Thymus (tissue), 11 donors: ENCODE measurements around the gene FRMD3. TPM values are rescaled to one million over a fixed set of nuclear protein-coding genes. Genes with fewer than 3 reads are reported as not detected.
"Not testable (repeated sequence)": the region's sequence is repeated elsewhere in the genome, so short reads cannot be mapped to it uniquely, and the experiment has no call there.

Source experiments
- DNase-seq, 9 donors: peaks; one replicate each; pipeline ENCODE4 v3.0.0-alpha.2; 2013; ENCODE audit warnings: low spot score in 9 of 9, low read depth in 6 of 9, missing footprints in 1 of 9
- H3K27ac ChIP-seq, 2 donors: one replicate each; pipeline ENCODE4 v1.5.1; 2013; ENCODE audit warnings: control low read depth in 1 of 2, low read depth in 1 of 2, low read length in 1 of 2, mild to moderate bottlenecking in 1 of 2, moderate library complexity in 1 of 2
- H3K27me3 ChIP-seq, 2 donors: one replicate each; pipeline ENCODE4 v1.5.1; 2013; ENCODE audit warnings: low read length in 1 of 2; ENCODE audit not compliant: control insufficient read depth in 2 of 2, insufficient read depth in 1 of 2
- H3K36me3 ChIP-seq, 2 donors: one replicate each; pipeline ENCODE4 v1.5.1; 2013; ENCODE audit warnings: low read length in 1 of 2, mild to moderate bottlenecking in 1 of 2, moderate library complexity in 1 of 2; ENCODE audit not compliant: control insufficient read depth in 2 of 2, insufficient read depth in 2 of 2
- H3K4me1 ChIP-seq, 2 donors: one replicate each; pipeline ENCODE4 v1.5.1; 2013; ENCODE audit warnings: low read length in 2 of 2; ENCODE audit not compliant: control insufficient read depth in 2 of 2, insufficient read depth in 2 of 2
- H3K4me3 ChIP-seq, 2 donors: one replicate each; pipeline ENCODE4 v1.5.1; 2013; ENCODE audit warnings: low read length in 2 of 2, control low read depth in 1 of 2, mild to moderate bottlenecking in 1 of 2
- H3K9me3 ChIP-seq, 2 donors: one replicate each; pipeline ENCODE4 v1.5.1; 2013; ENCODE audit warnings: low read length in 1 of 2, mild to moderate bottlenecking in 1 of 2; ENCODE audit not compliant: control insufficient read depth in 2 of 2, insufficient read depth in 1 of 2
- WGBS: extraction: QIAGEN DNeasy Blood & Tissue Kit; methylation state at CpG from one replicate; pipeline ENCODE4 v1.1.7; 2013; 5-methylcytosine and 5-hydroxymethylcytosine counted together
- polyA plus RNA-seq: library from polyadenylated mRNA; stranded (reverse); fragments of 200-250 nt; gene quantifications from one replicate; pipeline ENCODE4 v1.2.3, GENCODE V29; 2013
- total RNA-seq: library from RNA; stranded (reverse); fragments of 120-200 nt; gene quantifications from one replicate; pipeline ENCODE4 v1.2.4, GENCODE V29; 2013
- donor health status: healthy.

The FRMD3 gene
- total and polyA plus RNA-seq, 2 donors: 0.94 to 1.3 TPM

- peaks cover 31 to 48% of the 10 kb centered on the region in 2 donors for H3K27me3 ChIP-seq
- no peak overlapping the region for H3K4me3 ChIP-seq
- H3K36me3 ChIP-seq: no peaks in the 10 kb centered on the region
- no peaks in the 10 kb centered on the region for H3K4me1 ChIP-seq
- WGBS: 90% methylated on average over 3 of the region's 3 CpGs
- no peak overlapping the region for H3K27ac ChIP-seq
- peaks cover 0 to 5% of the 10 kb centered on the region in 2 donors for H3K9me3 ChIP-seq
- no peak for DNase-seq
Measured at GRCh38 chr9:83535736-83536135, 2.5 kb downstream of the FRMD3 start.

GRCh38 chr9:83533296-83533695 lies 4.9 kb downstream of the FRMD3 start:
- no peak overlapping the region for H3K4me3 ChIP-seq
- H3K36me3 ChIP-seq: no peaks in the 10 kb centered on the region
- peaks cover 0 to 5% of the 10 kb centered on the region in 2 donors for H3K9me3 ChIP-seq
- WGBS: 96% methylated on average over 2 of the region's 2 CpGs
- DNase-seq: no peak
- no peak overlapping the region for H3K27ac ChIP-seq
- H3K4me1 ChIP-seq: no peaks in the 10 kb centered on the region
- peaks cover 20 to 27% of the 10 kb centered on the region in 2 donors for H3K27me3 ChIP-seq

- Histone ChIP-seq H3K4me1 (no peaks in the 10 kb centered on the region), H3K27me3 (no peaks in the 10 kb centered on the region), H3K27ac (no peak overlapping the region), H3K4me3 (no peak overlapping the region), H3K36me3 (no peaks in the 10 kb centered on the region), H3K9me3 (no peaks in the 10 kb centered on the region)
- DNase-seq: no peak
- WGBS: 91% methylated on average over 3 of the region's 3 CpGs
Measured at GRCh38 chr9:83526901-83527300, 11.3 kb downstream of the FRMD3 start.

GRCh38 chr9:83526211-83526610 lies 12.0 kb downstream of the FRMD3 start:
- WGBS: 97% methylated on average over 2 of the region's 2 CpGs
- no peak for DNase-seq

GRCh38 chr9:83523684-83524083 lies 14.5 kb downstream of the FRMD3 start:
- no peaks in the 10 kb centered on the region for H3K4me1 ChIP-seq
- no peaks in the 10 kb centered on the region for H3K27me3 ChIP-seq
- DNase-seq: no peak
- no peak overlapping the region for H3K27ac ChIP-seq
- no peaks in the 10 kb centered on the region for H3K9me3 ChIP-seq
- H3K4me3 ChIP-seq: no peak overlapping the region
- H3K36me3 ChIP-seq: no peaks in the 10 kb centered on the region

More at GRCh38 chr9:83526211-83526610, 12.0 kb downstream of the FRMD3 start:
- Histone ChIP-seq H3K36me3 (no peaks in the 10 kb centered on the region), H3K27me3 (no peaks in the 10 kb centered on the region), H3K4me3 (no peak overlapping the region), H3K27ac (no peak overlapping the region), H3K9me3 (no peaks in the 10 kb centered on the region), H3K4me1 (no peaks in the 10 kb centered on the region)

GRCh38 chr9:83521411-83521810 lies 16.8 kb downstream of the FRMD3 start:
- Histone ChIP-seq H3K27ac (no peak overlapping the region), H3K9me3 (no peaks in the 10 kb centered on the region), H3K4me1 (no peaks in the 10 kb centered on the region), H3K27me3 (no peaks in the 10 kb centered on the region), H3K4me3 (no peak overlapping the region), H3K36me3 (no peaks in the 10 kb centered on the region)
- no peak for DNase-seq
- WGBS: 90% methylated on average over 4 of the region's 4 CpGs

GRCh38 chr9:83521011-83521410 lies 17.2 kb downstream of the FRMD3 start:
- Histone ChIP-seq H3K4me3 (no peak overlapping the region), H3K9me3 (no peaks in the 10 kb centered on the region), H3K36me3 (no peaks in the 10 kb centered on the region), H3K27ac (no peak overlapping the region), H3K27me3 (no peaks in the 10 kb centered on the region), H3K4me1 (no peaks in the 10 kb centered on the region)
- no peak for DNase-seq
- 95% methylated on average over 1 of the region's 1 CpG for WGBS

- Histone ChIP-seq H3K9me3 (no peaks in the 10 kb centered on the region), H3K36me3 (no peaks in the 10 kb centered on the region), H3K4me1 (no peaks in the 10 kb centered on the region), H3K27ac (no peak overlapping the region), H3K4me3 (no peak overlapping the region), H3K27me3 (no peaks in the 10 kb centered on the region)
- WGBS: 97% methylated on average over 1 of the region's 1 CpG
- no peak for DNase-seq
Measured at GRCh38 chr9:83520292-83520691, 17.9 kb downstream of the FRMD3 start.

- not testable (repeated sequence) for H3K4me3 ChIP-seq, H3K27me3 ChIP-seq, H3K27ac ChIP-seq
Measured at GRCh38 chr9:83517980-83518379, 20.2 kb downstream of the FRMD3 start.

GRCh38 chr9:83514767-83515166 lies 23.4 kb downstream of the FRMD3 start:
- Histone ChIP-seq H3K4me3 (no peak overlapping the region), H3K4me1 (no peaks in the 10 kb centered on the region), H3K27ac (no peak overlapping the region), H3K9me3 (no peaks in the 10 kb centered on the region), H3K36me3 (no peaks in the 10 kb centered on the region), H3K27me3 (no peaks in the 10 kb centered on the region)
- DNase-seq: no peak
- 97% methylated on average over 2 of the region's 2 CpGs for WGBS

More at GRCh38 chr9:83517980-83518379, 20.2 kb downstream of the FRMD3 start:
- DNase-seq, H3K9me3 ChIP-seq, H3K36me3 ChIP-seq, H3K4me1 ChIP-seq: not testable (repeated sequence)
